ENCODE results near the gene ACOT13. TPM values are rescaled to one million over a fixed set of nuclear protein-coding genes. Genes with fewer than 3 reads are reported as not detected.

ACOT13 gene
- total and polyA plus RNA-seq, 2 of the 8 experiments (the other 6 are each of a cell fraction or from before 2014, with no cell fraction given) = 27.6 to 40.6 TPM

DNA sequence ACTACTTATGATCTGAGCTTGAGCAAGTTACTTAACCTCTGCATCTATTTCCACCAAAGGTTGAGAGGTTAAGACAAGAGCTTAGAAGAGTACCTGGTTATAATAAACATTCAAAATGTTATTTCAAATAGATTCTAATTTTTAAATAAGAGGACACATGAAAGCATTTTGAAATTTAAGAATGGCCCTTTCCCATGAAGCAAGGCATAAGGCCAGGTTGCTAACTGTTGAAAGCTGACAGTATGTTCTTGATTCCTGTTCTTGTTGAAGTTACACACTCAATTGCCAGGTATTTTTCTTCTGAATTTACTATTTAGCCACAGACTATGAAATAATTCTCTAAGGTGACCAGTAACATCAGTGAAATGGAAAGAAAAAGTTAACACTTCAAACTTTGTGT is 37.6 kb downstream of the ACOT13 start:
- no peaks in the 10 kb centered on the region for H3K23me2 ChIP-seq (ENCODE audit: low read depth, low read length)
- no peaks in the 10 kb centered on the region for H3K9me3 ChIP-seq (ENCODE audit: insufficient read depth in 2 of 2, low read depth in 1 of 2, low read length in 1 of 2)
- no peaks in the 10 kb centered on the region for H3K4me1 ChIP-seq (replicated peaks in 1 of 4; ENCODE audit: control insufficient read depth in 3 of 4, insufficient read depth in 4 of 4, low read length in 3 of 4)
- H3K4me2 ChIP-seq (ENCODE audit: insufficient read depth in 1 of 2, low read depth in 2 of 2, low read length in 2 of 2) = no peak overlapping the region
- H3K79me1 ChIP-seq (ENCODE audit: low read depth, low read length) = no peaks in the 10 kb centered on the region
- FAIRE-seq (no peak), DNase-seq (ENCODE audit: low read depth in 1 of 2, low spot score in 2 of 2) (no peak)
- no peak overlapping the region for H3K56ac ChIP-seq (replicated peaks; ENCODE audit: insufficient read length, low read depth, low read length)
- no peak overlapping the region for H4K91ac ChIP-seq (replicated peaks; ENCODE audit: insufficient read length, low read length)
- H3K27me3 ChIP-seq (replicated peaks in 1 of 4; ENCODE audit: control insufficient read depth in 3 of 4, extremely low read depth in 1 of 4, insufficient read depth in 3 of 4, low read length in 3 of 4) = no peaks in the 10 kb centered on the region
- H2AFZ ChIP-seq (ENCODE audit: low read length) = no peak overlapping the region
- no peak for TF ChIP-seq GABPA (IDR thresholded peaks at IDR 0.05; ENCODE audit: borderline replicate concordance, insufficient read depth, low read length)
- no peak overlapping the region for H3K23ac ChIP-seq (ENCODE audit: insufficient read length)
- H3K79me2 ChIP-seq (ENCODE audit: control insufficient read depth in 1 of 2, insufficient read depth in 2 of 2, low read length in 2 of 2) = no peaks in the 10 kb centered on the region
- H4K5ac ChIP-seq (ENCODE audit: insufficient read length, low read depth, low read length) = no peak overlapping the region
- H2BK5ac ChIP-seq (ENCODE audit: low read depth, low read length) = no peak overlapping the region
- H3K18ac ChIP-seq (ENCODE audit: extremely low read depth, low read length) = no peak overlapping the region
- peaks cover 23 to 85% (median 46%) of the 10 kb centered on the region in 4 experiments for H3K36me3 ChIP-seq (ENCODE audit: control insufficient read depth in 2 of 4, insufficient read depth in 4 of 4, low read length in 3 of 4)
- H3K4ac ChIP-seq (replicated peaks; ENCODE audit: insufficient read length, low read depth, low read length) = no peak overlapping the region
- peaks cover 0 to 12% of the 10 kb centered on the region in 2 experiments for H4K20me1 ChIP-seq (replicated peaks in 1 of 2; ENCODE audit: control insufficient read depth in 1 of 2, insufficient read depth in 2 of 2, low read length in 2 of 2)
- CTCF ChIA-PET (ENCODE audit: partially characterized antibody) = interaction anchor here (0.7 to 3.4 kb wide), 6 partner anchors 10 to 313 kb away, joined by 3 to 17 read pairs (median 3); no protein-coding TSS in a partner anchor
- POLR2A ChIA-PET (ENCODE audit: partially characterized antibody) = interaction anchor here (0.6 to 4.8 kb wide), 10 partner anchors 9 to 313 kb away, joined by 3 to 31 read pairs (median 4); partner anchors contain the start of genes C6orf62 and GMNN
- H3K9ac ChIP-seq (replicated peaks in 1 of 4; ENCODE audit: extremely low read depth in 1 of 4, low read depth in 3 of 4, low read length in 3 of 4) = no peak overlapping the region
- H2BK15ac ChIP-seq (ENCODE audit: low read length) = no peak overlapping the region
- H3K4me3 ChIP-seq (ENCODE audit: extremely low read depth in 1 of 4, insufficient read depth in 2 of 4, low read depth in 3 of 4, low read length in 4 of 4) = no peak overlapping the region
- H2BK120ac ChIP-seq (replicated peaks; ENCODE audit: low read depth, low read length) = no peak overlapping the region
- H2AK5ac ChIP-seq (ENCODE audit: low read depth, low read length) = no peak overlapping the region
- no peak overlapping the region for H3K14ac ChIP-seq (ENCODE audit: insufficient read length)
- no peak overlapping the region for H4K8ac ChIP-seq (ENCODE audit: extremely low read depth, insufficient read depth, low read length)
- H2BK12ac ChIP-seq (ENCODE audit: low read depth, low read length) = no peak overlapping the region
- H3K27ac ChIP-seq (ENCODE audit: low read depth, low read length) = no peak overlapping the region
- no peak overlapping the region for H2BK20ac ChIP-seq (ENCODE audit: low read length)
